IPS-18a (cell line): ENCODE measurements around the gene SURF1.

Experiments
- H3K27ac ChIP-seq: one replicate; pipeline ENCODE4 v1.5.1; 2013; ENCODE audit warnings: low read length
- H3K27me3 ChIP-seq: one replicate; pipeline ENCODE4 v1.6.1; 2013; ENCODE audit warnings: mild to moderate bottlenecking, low read length; ENCODE audit not compliant: control insufficient read depth, insufficient read depth
- H3K36me3 ChIP-seq: one replicate; pipeline ENCODE4 v1.6.1; 2013; ENCODE audit warnings: low read depth, low read length; ENCODE audit not compliant: control insufficient read depth
- H3K4me1 ChIP-seq: one replicate; pipeline ENCODE4 v1.6.1; 2013; ENCODE audit warnings: low read depth, low read length; ENCODE audit not compliant: control insufficient read depth
- H3K4me3 ChIP-seq: one replicate; pipeline ENCODE4 v1.5.1; 2013; ENCODE audit warnings: low read length
- H3K9ac ChIP-seq: one replicate; pipeline ENCODE4 v1.6.1; 2013; ENCODE audit warnings: mild to moderate bottlenecking, low read length, moderate library complexity
- H3K9me3 ChIP-seq: one replicate; pipeline ENCODE4 v1.6.1; 2013; ENCODE audit warnings: low read depth, low read length; ENCODE audit not compliant: control insufficient read depth

The SURF1 gene

DNA sequence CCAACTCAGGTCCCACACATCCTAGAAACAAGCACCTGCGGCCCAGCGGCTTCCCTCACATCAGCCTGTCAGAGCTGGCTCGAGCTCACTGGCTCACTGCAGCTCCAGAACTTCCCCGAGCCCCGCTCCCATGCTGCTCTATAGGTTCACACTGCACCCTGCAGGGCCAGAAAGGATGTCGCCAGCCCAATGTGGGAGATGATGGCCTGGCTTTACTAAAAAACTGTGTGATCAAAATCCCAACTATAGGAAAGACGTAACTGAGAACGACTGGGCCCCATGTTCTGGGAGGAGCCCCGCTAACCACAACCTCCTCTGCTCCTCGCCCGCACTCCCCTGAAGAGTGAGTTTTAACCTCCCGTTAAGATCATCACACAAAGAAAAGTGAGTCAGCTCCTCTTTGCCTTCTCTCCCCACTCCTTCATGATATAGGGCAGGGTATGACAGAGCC is 15.0 kb upstream of the SURF1 start:
- Histone ChIP-seq H3K4me1 (peaks cover 5% of the 10 kb centered on the region), H3K4me3 (no peak overlapping the region), H3K9ac (no peak overlapping the region), H3K27me3 (no peaks in the 10 kb centered on the region), H3K27ac (no peak overlapping the region), H3K9me3 (no peaks in the 10 kb centered on the region), H3K36me3 (peaks cover 23% of the 10 kb centered on the region)

DNA sequence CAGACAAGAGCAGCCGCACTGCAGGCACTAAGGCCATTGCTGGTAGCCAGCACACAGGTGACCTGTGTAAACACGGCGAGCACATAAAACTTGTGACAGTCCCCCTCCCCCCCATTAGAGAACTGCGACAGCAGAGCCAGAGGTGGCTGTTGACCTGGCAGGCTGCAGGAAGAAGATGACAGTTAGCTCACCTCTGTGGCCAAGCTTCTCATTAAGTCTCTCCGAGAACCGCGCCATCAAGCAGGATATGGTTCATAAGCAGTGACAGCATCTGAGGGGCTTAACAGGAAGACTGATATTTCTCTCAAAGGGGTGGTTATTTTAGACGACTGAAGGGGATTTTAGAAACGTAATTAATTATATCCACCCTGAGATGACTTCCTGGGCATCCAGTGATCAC is 14.4 kb upstream of the SURF1 start:
- Histone ChIP-seq H3K27ac (no peak overlapping the region), H3K9ac (no peak overlapping the region), H3K4me3 (no peak overlapping the region)

DNA sequence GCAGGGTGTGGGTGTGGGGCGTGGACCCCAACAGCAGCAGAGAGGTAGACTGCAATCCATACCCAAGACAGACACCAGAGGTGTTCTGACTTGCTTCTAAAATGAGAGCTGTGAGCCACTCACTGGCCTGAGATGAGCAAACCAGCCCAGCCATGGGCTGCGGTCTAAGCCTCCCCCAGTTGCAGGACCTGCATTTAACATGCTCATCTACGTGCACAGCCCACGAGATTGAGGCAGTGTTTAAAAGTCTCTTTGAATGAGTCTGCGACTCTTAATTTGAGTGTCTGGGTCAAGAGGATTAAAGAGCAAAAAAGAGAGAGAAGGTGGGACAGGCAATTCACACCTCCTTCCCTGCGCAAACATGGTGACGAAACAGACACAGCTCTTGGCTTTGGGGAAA is 13.6 kb upstream of the SURF1 start:
- Histone ChIP-seq H3K9ac (no peak overlapping the region), H3K27me3 (no peaks in the 10 kb centered on the region), H3K9me3 (no peaks in the 10 kb centered on the region), H3K4me3 (no peak overlapping the region), H3K4me1 (peaks cover 4% of the 10 kb centered on the region), H3K27ac (no peak overlapping the region), H3K36me3 (peaks cover 36% of the 10 kb centered on the region)

More for the DNA sequence above, 14.4 kb upstream of the SURF1 start:
- Histone ChIP-seq H3K4me1 (peaks cover 5% of the 10 kb centered on the region), H3K36me3 (peaks cover 29% of the 10 kb centered on the region), H3K27me3 (no peaks in the 10 kb centered on the region), H3K9me3 (no peaks in the 10 kb centered on the region)

DNA sequence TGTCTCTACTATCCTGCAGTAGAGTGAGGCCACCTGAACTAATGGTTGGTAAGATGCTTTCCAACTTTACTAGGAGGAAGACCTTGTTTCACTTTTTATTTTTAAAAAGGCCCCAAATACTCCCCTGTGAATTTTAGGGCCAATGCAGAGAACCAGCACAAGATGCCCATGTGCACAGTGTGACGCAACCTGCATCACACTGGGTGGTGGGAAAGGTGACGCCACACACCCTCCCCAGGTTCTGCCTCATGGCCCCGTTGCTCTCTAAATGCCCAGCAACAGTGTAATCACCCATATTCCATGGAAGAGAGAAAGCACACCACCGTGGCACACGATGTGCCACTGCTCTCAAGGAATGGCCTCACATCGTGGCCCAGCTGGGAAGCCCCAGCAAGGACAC is 13.1 kb upstream of the SURF1 start:
- Histone ChIP-seq H3K9me3 (no peaks in the 10 kb centered on the region), H3K4me1 (no peaks in the 10 kb centered on the region), H3K27me3 (no peaks in the 10 kb centered on the region), H3K36me3 (peaks cover 39% of the 10 kb centered on the region), H3K9ac (no peak overlapping the region), H3K4me3 (no peak overlapping the region), H3K27ac (no peak overlapping the region)

DNA sequence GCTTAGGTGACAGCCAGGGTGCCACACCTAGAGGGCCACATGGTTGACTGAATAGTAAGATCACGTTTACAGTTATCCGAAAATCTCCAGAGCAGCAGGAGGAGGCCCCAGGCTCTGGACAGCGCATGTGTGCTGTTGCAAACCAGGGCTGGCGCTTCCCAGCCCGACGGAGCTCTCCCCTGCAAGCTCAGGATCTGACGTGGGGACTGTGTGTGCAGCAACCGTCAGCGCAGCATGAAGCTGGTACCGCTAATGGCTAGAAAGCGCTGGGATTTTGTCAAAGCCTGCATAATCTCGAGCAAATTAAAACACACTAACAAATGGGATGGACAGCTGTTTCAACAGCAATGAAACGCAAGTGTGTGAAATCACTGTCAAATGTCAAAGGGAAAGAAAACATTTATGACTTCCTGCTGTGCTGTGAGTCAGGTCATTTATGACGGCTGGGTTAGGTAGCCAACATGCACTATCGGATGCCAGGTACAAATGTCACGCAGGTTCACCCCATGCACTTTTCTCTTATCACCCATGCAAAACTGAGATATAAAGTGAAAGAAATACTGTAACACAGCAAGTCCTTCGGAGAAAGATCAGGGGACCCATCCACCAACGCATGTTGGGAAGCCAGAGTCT is 12.1 kb upstream of the SURF1 start:
- Histone ChIP-seq H3K4me3 (no peak overlapping the region), H3K4me1 (no peaks in the 10 kb centered on the region), H3K9ac (no peak overlapping the region), H3K9me3 (no peaks in the 10 kb centered on the region), H3K27ac (no peak overlapping the region), H3K27me3 (no peaks in the 10 kb centered on the region), H3K36me3 (peaks cover 46% of the 10 kb centered on the region)

DNA sequence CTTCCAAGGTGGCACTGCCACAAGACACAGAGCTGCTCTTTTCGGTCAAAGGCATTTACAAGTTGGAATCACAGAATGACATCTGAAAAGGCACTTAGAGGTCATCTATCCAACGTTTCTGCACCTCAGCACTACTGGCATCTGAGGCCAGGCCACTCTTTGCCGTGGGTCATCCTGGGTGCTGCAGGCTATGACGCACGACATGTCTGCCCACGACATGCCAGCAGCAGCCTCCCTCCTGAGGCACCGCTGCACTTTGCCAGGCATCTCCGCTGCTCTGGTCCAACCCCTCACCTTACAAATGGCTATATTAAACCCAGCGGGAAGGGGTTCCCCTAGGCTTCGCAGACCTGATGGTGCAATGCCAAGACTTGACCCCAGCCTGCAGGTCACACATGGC is 11.5 kb upstream of the SURF1 start:
- no peak overlapping the region for H3K4me3 ChIP-seq
- H3K4me1 ChIP-seq: no peaks in the 10 kb centered on the region
- H3K9ac ChIP-seq: no peak overlapping the region
- H3K9me3 ChIP-seq: no peaks in the 10 kb centered on the region
- H3K27me3 ChIP-seq: no peaks in the 10 kb centered on the region
- no peak overlapping the region for H3K27ac ChIP-seq
- H3K36me3 ChIP-seq: peaks cover 49% of the 10 kb centered on the region

DNA sequence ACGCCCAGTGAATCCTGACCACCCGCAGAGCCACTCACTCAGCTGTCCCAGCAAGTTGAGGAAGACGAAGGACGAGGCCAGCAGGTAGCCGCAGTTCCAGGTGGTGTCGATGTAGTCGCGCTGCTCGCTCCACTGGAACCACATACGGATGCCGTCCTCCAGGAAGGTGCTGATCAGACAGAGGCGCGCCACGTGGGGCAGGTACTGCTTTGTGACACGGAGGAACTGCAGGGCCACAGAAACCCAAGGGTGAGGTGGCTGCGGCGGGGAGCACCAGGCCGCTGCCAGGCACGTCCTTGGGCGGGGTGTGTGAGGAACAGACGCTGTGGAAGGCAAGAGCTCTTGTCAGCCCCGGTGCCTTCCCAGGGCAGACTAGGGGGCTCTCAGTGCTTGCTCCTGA is 10.9 kb upstream of the SURF1 start:
- H3K9ac ChIP-seq: no peak overlapping the region
- no peaks in the 10 kb centered on the region for H3K27me3 ChIP-seq
- H3K4me1 ChIP-seq: no peaks in the 10 kb centered on the region
- H3K27ac ChIP-seq: no peak overlapping the region
- no peaks in the 10 kb centered on the region for H3K9me3 ChIP-seq
- H3K36me3 ChIP-seq: peaks cover 47% of the 10 kb centered on the region
- H3K4me3 ChIP-seq: no peak overlapping the region

DNA sequence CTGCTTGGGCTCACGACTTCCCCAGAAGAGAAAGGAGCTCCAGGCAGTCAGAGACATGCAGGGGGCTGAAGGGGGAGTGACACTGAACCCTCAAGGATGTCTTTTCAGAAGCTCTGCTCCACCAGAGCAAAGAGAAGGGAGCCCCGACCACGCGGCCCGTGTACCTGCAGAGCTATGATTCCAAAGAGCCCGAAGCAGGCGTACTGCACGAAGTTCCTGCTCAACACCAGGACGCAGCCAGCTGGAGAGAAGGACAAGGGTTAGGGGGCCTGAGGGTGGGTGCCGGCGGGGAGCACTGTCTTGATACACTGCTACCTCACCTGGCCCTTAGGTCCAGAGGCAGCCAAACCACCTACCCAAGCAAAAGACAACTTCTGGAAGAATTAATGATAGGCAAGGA is 10.1 kb upstream of the SURF1 start:
- Histone ChIP-seq H3K36me3 (peaks cover 55% of the 10 kb centered on the region), H3K4me3 (no peak overlapping the region), H3K4me1 (no peaks in the 10 kb centered on the region), H3K27ac (no peak overlapping the region), H3K9ac (no peak overlapping the region), H3K9me3 (no peaks in the 10 kb centered on the region), H3K27me3 (no peaks in the 10 kb centered on the region)

DNA sequence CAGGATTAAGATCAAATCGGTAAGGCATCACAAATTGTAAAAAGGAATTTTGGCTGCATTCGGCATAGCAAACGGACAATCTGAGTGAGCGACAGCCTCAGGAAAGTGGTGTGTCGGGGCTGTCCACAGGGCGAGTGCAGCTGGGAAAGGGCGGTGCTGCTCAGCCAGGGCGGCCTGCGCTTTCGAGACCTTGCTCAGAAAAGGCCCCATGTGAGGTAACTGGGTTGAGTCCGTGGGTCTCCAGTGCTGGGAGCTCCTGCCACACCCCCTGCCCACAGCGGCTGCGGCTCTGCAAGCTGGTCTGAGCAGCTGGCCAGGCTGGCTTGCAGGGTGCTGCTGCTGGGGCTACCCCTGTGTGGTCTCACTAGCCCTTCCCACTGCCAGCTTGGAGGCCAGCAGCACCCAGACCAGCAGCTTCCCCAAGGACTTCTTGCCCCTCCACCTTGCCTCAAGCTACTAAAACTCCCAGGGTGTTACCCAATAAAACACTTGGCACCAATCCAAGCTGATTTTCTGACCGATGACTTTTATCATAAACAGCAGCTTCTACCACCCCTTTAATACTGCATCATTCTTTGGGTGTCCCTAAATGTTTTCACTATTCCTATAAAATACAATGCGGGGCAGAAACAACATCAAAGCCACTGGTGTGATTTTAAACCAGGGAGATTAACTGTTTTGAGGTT is 6.2 kb upstream of the SURF1 start:
- peaks cover 65% of the 10 kb centered on the region for H3K36me3 ChIP-seq
- peaks cover under 1% of the 10 kb centered on the region for H3K4me1 ChIP-seq

DNA sequence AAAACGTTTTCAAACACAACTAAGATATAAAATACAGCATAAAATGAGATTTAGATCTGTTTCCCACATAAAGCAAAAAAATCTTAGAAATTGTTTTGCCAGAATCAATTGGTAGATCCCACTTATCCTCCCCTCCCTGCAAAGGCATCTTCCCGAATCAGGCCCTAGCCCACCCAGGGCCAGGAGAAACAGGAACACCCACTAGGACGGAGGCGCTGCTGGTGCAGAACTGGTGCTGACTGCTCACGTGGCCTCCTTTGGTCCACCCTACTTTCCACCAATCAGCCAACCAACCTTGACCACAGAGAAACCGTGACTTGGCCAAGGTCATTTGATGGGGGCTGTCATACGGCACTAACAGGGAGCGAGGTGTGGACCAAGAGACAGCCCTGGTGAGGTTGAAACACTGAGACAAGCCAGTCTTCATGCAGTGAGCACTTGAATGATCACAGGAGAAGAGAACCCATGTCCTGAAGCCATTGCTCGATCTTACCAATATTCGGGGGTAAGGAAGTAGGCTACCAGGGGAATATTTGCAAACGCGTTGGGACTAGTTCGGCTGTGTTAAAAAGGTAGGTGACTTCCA is 5.3 kb upstream of the SURF1 start:
- H3K27ac ChIP-seq: no peak overlapping the region
- H3K4me1 ChIP-seq: peaks cover 5% of the 10 kb centered on the region
- no peak overlapping the region for H3K4me3 ChIP-seq
- H3K9me3 ChIP-seq: no peaks in the 10 kb centered on the region
- peaks cover 59% of the 10 kb centered on the region for H3K36me3 ChIP-seq
- H3K9ac ChIP-seq: no peak overlapping the region
- no peaks in the 10 kb centered on the region for H3K27me3 ChIP-seq

More for the DNA sequence above, 6.2 kb upstream of the SURF1 start:
- Histone ChIP-seq H3K9ac (no peak overlapping the region), H3K27ac (no peak overlapping the region), H3K4me3 (no peak overlapping the region), H3K9me3 (no peaks in the 10 kb centered on the region), H3K27me3 (no peaks in the 10 kb centered on the region)

DNA sequence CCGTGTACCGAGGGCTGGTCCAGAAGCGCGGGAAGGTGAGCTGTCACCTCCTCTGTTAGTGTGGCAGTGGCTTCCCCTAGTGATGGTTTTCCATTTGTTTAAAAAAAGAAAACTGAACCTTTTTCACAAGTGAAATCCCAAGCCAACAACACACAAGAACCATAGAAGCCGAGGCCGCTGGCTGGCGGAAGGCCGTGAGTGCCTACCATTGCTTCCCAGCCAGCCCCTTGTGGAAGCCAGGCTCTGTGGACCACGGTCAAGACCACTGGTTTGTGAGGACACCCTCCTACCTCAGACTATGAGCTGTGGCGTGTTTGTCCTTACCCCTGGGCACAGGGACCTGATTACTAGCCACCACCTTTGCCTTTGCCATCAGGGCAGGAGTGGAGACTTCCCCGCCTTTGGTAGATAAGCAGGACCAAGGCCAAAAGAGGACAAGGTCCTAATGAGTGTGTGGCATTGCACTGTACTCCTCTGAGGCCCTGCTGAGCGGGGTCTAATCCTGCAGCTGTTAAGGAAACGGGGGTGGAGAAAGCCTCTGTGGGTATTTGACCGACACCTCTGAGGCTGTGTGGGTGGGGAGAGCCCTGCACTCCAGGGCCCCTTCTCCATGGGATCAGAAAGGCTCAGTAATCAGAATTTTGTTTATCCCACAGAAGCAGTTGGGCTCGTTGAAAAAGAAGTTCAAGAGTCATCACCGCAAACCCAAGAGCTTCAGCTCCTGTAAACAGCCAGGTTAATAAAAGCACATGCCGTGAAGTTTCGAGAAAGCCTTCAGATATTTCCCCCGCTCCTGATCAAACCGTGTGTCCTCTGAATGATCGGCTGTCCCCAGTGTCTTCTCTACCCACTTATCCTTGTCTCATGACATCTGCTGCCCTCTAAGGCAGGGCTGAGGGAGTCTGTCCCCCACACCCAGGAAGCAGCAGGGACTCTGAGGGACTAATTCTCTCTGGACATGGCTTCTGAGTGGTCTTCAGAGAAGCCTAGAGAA is 4.4 kb upstream of the SURF1 start:
- no peak overlapping the region for H3K9ac ChIP-seq
- no peak overlapping the region for H3K4me3 ChIP-seq
- peaks cover 51% of the 10 kb centered on the region for H3K36me3 ChIP-seq
- no peaks in the 10 kb centered on the region for H3K9me3 ChIP-seq
- no peaks in the 10 kb centered on the region for H3K27me3 ChIP-seq
- H3K27ac ChIP-seq: no peak overlapping the region
- H3K4me1 ChIP-seq: peaks cover 5% of the 10 kb centered on the region
